HepG2 (cell line): ENCODE results near the gene LSMEM2. TPM values are rescaled to one million over a fixed set of nuclear protein-coding genes. Genes with fewer than 3 reads are reported as not detected.
A peak's percentile ranks its signal among the peaks of the same experiment; 100 is the strongest.
"Not testable (repeated sequence)": the region's sequence is repeated elsewhere in the genome, so short reads cannot be mapped to it uniquely, and the experiment has no call there.

Experiments used
- ATAC-seq: fragments of 200-7000 bp; cut with Tn5 transposase; 3 replicates; pipeline ENCODE4 v1.9.1; 2020; ENCODE audit warnings: mild to moderate bottlenecking, moderate library complexity
- BruUV-seq: library from RNA; stranded (reverse); fragments of 400-500 nt; replicated peaks from 2 replicates; lab custom pipeline; 2021; lab: Mats Ljungman, UMichigan
- CTCF ChIA-PET: fragments of 300-600 bp; formaldehyde crosslinking; extraction: SDS; loops from one replicate; lab custom pipeline; 2021; ENCODE audit warnings: low total read pairs, inconsistent platforms, low intra/inter-chr PET ratio; lab: Yijun Ruan, JAX
- POLR2A ChIA-PET: fragments of 350-600 bp; sonication (Branson Sonifier 250); formaldehyde crosslinking; loops from one replicate; lab custom pipeline; 2020; ENCODE audit warnings: antibody characterized with exemption, inconsistent platforms; lab: Yijun Ruan, JAX
- DNase-seq: peaks from one replicate; pipeline ENCODE4 v3.0.0-alpha.2; 2015; ENCODE audit warnings: low spot score
- FAIRE-seq: peaks from 3 replicates; lab custom pipeline; 2011; peaks lifted over from hg19 to GRCh38; lab: Jason Lieb, UNC
- H2AFZ ChIP-seq: one replicate; pipeline ENCODE4 v1.6.1; 2011; ENCODE audit warnings: low read length, inconsistent platforms
- H3K27ac ChIP-seq: fragments of 300-600 bp; 3 replicates; pipeline ENCODE4 v1.8.0; 2011; ENCODE audit warnings: mixed run types, mild to moderate bottlenecking, mixed read lengths, low read length, inconsistent platforms; ENCODE audit not compliant: insufficient read depth; ENCODE audit errors: extremely low read length
- H3K27me3 ChIP-seq, 2 experiments: fragments of 200-600 bp in 1 of 2; 2 replicates in 1 of 2; 3 replicates in 1 of 2; pipeline versions ENCODE4 v1.6.0 to v1.8.0; 2011; ENCODE audit warnings: low read length in 2 of 2, mild to moderate bottlenecking in 2 of 2, moderate library complexity in 2 of 2, inconsistent platforms in 1 of 2; ENCODE audit not compliant: insufficient read depth in 2 of 2, control insufficient read depth in 1 of 2
- H3K36me3 ChIP-seq, 2 experiments: fragments of 200-600 bp in 1 of 2; replicated peaks in 1 of 2; 2 replicates in 1 of 2; 3 replicates in 1 of 2; pipeline versions ENCODE4 v1.5.1 to v1.8.0; 2011; ENCODE audit warnings: low read length in 2 of 2, inconsistent platforms in 1 of 2; ENCODE audit not compliant: insufficient read depth in 2 of 2, control insufficient read depth in 1 of 2
- H3K4me1 ChIP-seq: 2 replicates; pipeline ENCODE4 v1.5.1; 2012; ENCODE audit warnings: low read length, inconsistent platforms; ENCODE audit not compliant: insufficient read depth
- H3K4me2 ChIP-seq: 2 replicates; pipeline ENCODE4 v1.6.0; 2011; ENCODE audit warnings: low read depth, low read length, inconsistent platforms
- H3K4me3 ChIP-seq, 3 experiments: fragments of 200-600 bp in 1 of 3; sonication (generic), shearing (Covaris generic) in 1 of 3; replicated peaks in 1 of 3; 2 replicates each; pipeline ENCODE4 v1.5.1; 2011 to 2016; ENCODE audit warnings: low read length in 3 of 3, inconsistent platforms in 2 of 3, low read depth in 2 of 3, mild to moderate bottlenecking in 2 of 3, control low read depth in 1 of 3, mixed read lengths in 1 of 3; ENCODE audit not compliant: insufficient read depth in 1 of 3
- H3K79me2 ChIP-seq: one replicate; pipeline ENCODE4 v1.6.1; 2011; ENCODE audit warnings: low read length, inconsistent platforms; ENCODE audit not compliant: insufficient read depth
- H3K9ac ChIP-seq: 2 replicates; pipeline ENCODE4 v1.6.0; 2011; ENCODE audit warnings: mild to moderate bottlenecking, low read depth, low read length, inconsistent platforms; ENCODE audit not compliant: insufficient read depth
- H3K9me3 ChIP-seq: 2 replicates; pipeline ENCODE4 v1.5.1; 2012; ENCODE audit warnings: mild to moderate bottlenecking, low read length
- H4K20me1 ChIP-seq: 2 replicates; pipeline ENCODE4 v1.6.0; 2011; ENCODE audit warnings: inconsistent platforms, mild to moderate bottlenecking, low read length, moderate library complexity; ENCODE audit not compliant: insufficient read depth
- BCL6 ChIP-seq: IDR thresholded peaks from 2 replicates; pipeline ENCODE4 v1.6.1; 2016; ENCODE audit warnings: missing genetic modification reagents, missing compliant biosample characterization
- CEBPZ ChIP-seq: IDR thresholded peaks from 2 replicates; pipeline ENCODE4 v1.6.1; 2012; ENCODE audit warnings: low read length, improper control_type of control experiment
- FOXM1 ChIP-seq: sonication (generic); formaldehyde crosslinking; IDR thresholded peaks from 2 replicates; pipeline ENCODE4 v1.5.0; 2020; ENCODE audit warnings: missing genetic modification reagents
- ZNF331 ChIP-seq: sonication (generic); formaldehyde crosslinking; IDR thresholded peaks from 2 replicates; pipeline ENCODE4 v1.4.0; 2020; ENCODE audit warnings: missing genetic modification reagents
- WGBS: methylation state at CpG from one replicate; pipeline ENCODE4 v1.1.6; 2017; ENCODE audit warnings: low lambda C conversion rate; 5-methylcytosine and 5-hydroxymethylcytosine counted together
- in situ Hi-C: cut with HindIII; loops from 2 replicates; pipeline ENCODE4 v1.10.0; 2017; ENCODE audit warnings: low pct_unique_long_range_greater_than_20kb; ENCODE audit not compliant: extremely low pct_ligation_motif_present
- intact Hi-C: fragments of 100-400 bp; cut with micrococcal nuclease; formaldehyde crosslinking; loops from one replicate; pipeline ENCODE4 v1.10.0; 2022; ENCODE audit not compliant: unreplicated experiment
- polyA plus RNA-seq, 8 experiments: library from polyadenylated mRNA; depleted of rRNA in 3 of 8; stranded (reverse) in 7 of 8; unstranded in 1 of 8; fragments of >200 nt; fragmentation: Illumina TruSeq in 4 of 8; extraction: Trizol in 4 of 8; gene quantifications; 2 replicates each; pipeline versions ENCODE4 v1.2.1 to v1.2.3, GENCODE V29; 2011 to 2016; ENCODE audit warnings: low read depth in 4 of 8, missing spikeins in 1 of 8, mixed read lengths in 1 of 8; ENCODE audit not compliant: insufficient read depth in 1 of 8
- total RNA-seq, 5 experiments: library from RNA; depleted of rRNA; stranded (reverse); fragments of >200 nt; fragmentation: Illumina TruSeq; extraction: Trizol; gene quantifications; 2 replicates each; pipeline ENCODE4 v1.2.3, GENCODE V29; 2016; ENCODE audit warnings: low read depth in 1 of 5

Gene LSMEM2
- total and polyA plus RNA-seq, 2 of the 13 experiments (the other 11 are each of a cell fraction or from before 2014, with no cell fraction given): 0.07 to 0.41 TPM

GRCh38 chr3:50312041-50312440, 33.2 kb downstream of the LSMEM2 start:
- in situ Hi-C loops, H3K36me3 ChIP-seq, H2AFZ ChIP-seq, H3K9me3 ChIP-seq, CTCF ChIA-PET, intact Hi-C loops, ATAC-seq, H3K27ac ChIP-seq, FAIRE-seq, H3K4me3 ChIP-seq, H3K27me3 ChIP-seq, H4K20me1 ChIP-seq, H3K4me2 ChIP-seq, POLR2A ChIA-PET, BruUV-seq, H3K9ac ChIP-seq, DNase-seq, H3K79me2 ChIP-seq: not testable (repeated sequence)
- H3K4me1 ChIP-seq: peaks cover 24% of the 10 kb centered on the region
- 100% methylated on average over 5 of the region's 32 CpGs for WGBS

DNA sequence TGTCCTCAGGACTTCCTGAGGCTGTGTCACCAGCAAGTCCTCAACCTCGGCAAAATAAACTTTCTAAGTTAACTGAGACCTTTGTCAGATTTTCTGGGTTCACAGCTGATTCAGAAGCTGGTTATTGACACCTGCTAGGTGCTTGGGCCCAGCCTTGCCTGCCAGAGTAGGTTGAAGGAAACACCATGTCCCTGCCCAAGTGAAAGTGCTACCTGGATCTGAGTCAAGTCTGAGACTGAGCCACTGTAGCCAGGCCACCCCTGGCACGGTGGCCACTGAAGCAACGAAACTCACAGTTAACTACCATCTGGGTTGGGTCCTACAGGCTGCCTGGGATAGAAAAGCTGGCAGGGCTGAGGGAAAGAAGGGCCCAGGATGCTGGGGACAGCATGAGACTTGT, 35.5 kb downstream of the LSMEM2 start:
- DNase-seq (no peak), FAIRE-seq (no peak), ATAC-seq (no peak; the same call in 2 of the 3 replicates)
- no TSS peak for BruUV-seq
- POLR2A ChIA-PET: interaction anchor here (0.8 to 13.0 kb wide), 5 partner anchors 14 to 111 kb away, joined by 3 to 222 read pairs (median 3); partner anchors contain the start of genes GNAI2, HYAL1, HYAL3 and LSMEM2
- Histone ChIP-seq H2AFZ (no peak overlapping the region), H3K27me3 (no peaks in the 10 kb centered on the region), H3K9ac (no peak overlapping the region), H3K4me1 (peaks cover 42% of the 10 kb centered on the region), H3K27ac (peak overlapping the region; percentile 27), H3K4me2 (no peak overlapping the region), H3K9me3 (no peaks in the 10 kb centered on the region), H3K4me3 (no peak overlapping the region), H3K79me2 (peaks cover 10% of the 10 kb centered on the region), H3K36me3 (peaks cover 16 to 29% of the 10 kb centered on the region in 2 experiments), H4K20me1 (no peaks in the 10 kb centered on the region)
- in situ Hi-C loops: no loop called here
- CTCF ChIA-PET: no interaction called here
- intact Hi-C loops: no loop called here
- WGBS: 85% methylated on average over 3 of the region's 3 CpGs
- TF ChIP-seq CEBPZ: no peak
- no peak for TF ChIP-seq ZNF331
- no peak for TF ChIP-seq FOXM1 (CRISPR knock-in tag)
- no peak for TF ChIP-seq BCL6 (CRISPR knock-in tag)
